ENCODE results near the gene MAP3K7. TPM values are rescaled to one million over a fixed set of nuclear protein-coding genes. Genes with fewer than 3 reads are reported as not detected.

MAP3K7 gene
- total RNA-seq, 1 donor from 2014 or later, result 20.6 TPM

GRCh38 chr6:90536520-90536919 lies 50.4 kb downstream of the MAP3K7 start:
- DNase-seq, result no peak
- Histone ChIP-seq H3K27me3 (ENCODE audit: low read depth) (no peaks in the 10 kb centered on the region), H3K4me1 (peaks cover 47% of the 10 kb centered on the region), H3K4me3 (no peak overlapping the region), H3K9me3 (replicated peaks) (no peaks in the 10 kb centered on the region), H3K36me3 (peaks cover 17% of the 10 kb centered on the region), H3K27ac (replicated peaks) (peak overlapping the region; percentile 58)
- intact Hi-C loops (cut with micrococcal nuclease), result no loop called here
- no peak for TF ChIP-seq CTCF (IDR thresholded peaks at IDR 0.05; ENCODE audit: borderline replicate concordance)

- no peak overlapping the region for H3K27ac ChIP-seq (replicated peaks)
- peaks cover 58% of the 10 kb centered on the region for H3K4me1 ChIP-seq
- TF ChIP-seq CTCF (IDR thresholded peaks at IDR 0.05; ENCODE audit: borderline replicate concordance), result no peak
- intact Hi-C loops (cut with micrococcal nuclease), result no loop called here
- H3K4me3 ChIP-seq, result no peak overlapping the region
- H3K9me3 ChIP-seq (replicated peaks), result no peaks in the 10 kb centered on the region
- DNase-seq, result no peak
- peaks cover 8% of the 10 kb centered on the region for H3K36me3 ChIP-seq
- no peaks in the 10 kb centered on the region for H3K27me3 ChIP-seq (ENCODE audit: low read depth)
Observed at GRCh38 chr6:90534337-90535025, 52.4 kb downstream of the MAP3K7 start.

- Histone ChIP-seq H3K4me3 (no peak overlapping the region), H3K36me3 (peaks cover 8% of the 10 kb centered on the region), H3K27ac (replicated peaks) (no peak overlapping the region), H3K9me3 (replicated peaks) (no peaks in the 10 kb centered on the region), H3K4me1 (peaks cover 58% of the 10 kb centered on the region), H3K27me3 (ENCODE audit: low read depth) (no peaks in the 10 kb centered on the region)
- intact Hi-C loops (cut with micrococcal nuclease), result no loop called here
- TF ChIP-seq CTCF (IDR thresholded peaks at IDR 0.05; ENCODE audit: borderline replicate concordance), result no peak
- DNase-seq, result no peak
Observed at GRCh38 chr6:90533615-90534336, 53.1 kb downstream of the MAP3K7 start.

GRCh38 chr6:90530882-90531281 lies 56.0 kb downstream of the MAP3K7 start:
- Histone ChIP-seq H3K4me1 (peaks cover 33% of the 10 kb centered on the region), H3K27me3 (ENCODE audit: low read depth) (no peaks in the 10 kb centered on the region), H3K36me3 (peaks cover 8% of the 10 kb centered on the region), H3K4me3 (no peak overlapping the region), H3K9me3 (replicated peaks) (no peaks in the 10 kb centered on the region), H3K27ac (replicated peaks) (no peak overlapping the region)
- TF ChIP-seq CTCF (IDR thresholded peaks at IDR 0.05; ENCODE audit: borderline replicate concordance), result no peak
- DNase-seq, result no peak
- intact Hi-C loops (cut with micrococcal nuclease), result no loop called here

GRCh38 chr6:90525421-90525820 lies 61.5 kb downstream of the MAP3K7 start:
- DNase-seq, result no peak
- H3K27me3 ChIP-seq (ENCODE audit: low read depth), result no peaks in the 10 kb centered on the region
- H3K27ac ChIP-seq (replicated peaks), result no peak overlapping the region
- H3K4me1 ChIP-seq, result peaks cover 12% of the 10 kb centered on the region
- intact Hi-C loops (cut with micrococcal nuclease), result no loop called here
- no peak overlapping the region for H3K4me3 ChIP-seq
- peaks cover 20% of the 10 kb centered on the region for H3K36me3 ChIP-seq
- no peaks in the 10 kb centered on the region for H3K9me3 ChIP-seq (replicated peaks)
- TF ChIP-seq CTCF (IDR thresholded peaks at IDR 0.05; ENCODE audit: borderline replicate concordance), result no peak
